Peyer's patch (tissue), 4 donors: ENCODE data around the gene ZFHX2. TPM values are rescaled to one million over a fixed set of nuclear protein-coding genes. Genes with fewer than 3 reads are reported as not detected.
A peak's percentile ranks its signal among the peaks of the same experiment; 100 is the strongest.

Experiments
- DNase-seq, 3 donors: peaks; one replicate each; pipeline ENCODE4 v3.0.0-alpha.2; 2017 to 2019
- H3K27ac ChIP-seq, 4 donors: fragments of 200-600 bp; sonication (generic); one replicate each; pipeline ENCODE4 v1.5.1; 2016 to 2019
- H3K27me3 ChIP-seq, 2 donors: fragments of 200-600 bp; sonication (generic); one replicate each; pipeline ENCODE4 v1.5.1; 2019
- H3K36me3 ChIP-seq, 3 donors: fragments of 200-600 bp; sonication (generic); one replicate each; pipeline ENCODE4 v1.5.1; 2016 to 2019
- H3K4me1 ChIP-seq, 4 donors: fragments of 200-600 bp; sonication (generic); one replicate each; pipeline ENCODE4 v1.5.1; 2016 to 2019
- H3K4me3 ChIP-seq, 4 donors: fragments of 200-600 bp; sonication (generic); 1 replicate in 3 of 4; 2 replicates in 1 of 4; pipeline ENCODE4 v1.5.1; 2016 to 2019; ENCODE audit warnings: mild to moderate bottlenecking in 1 of 4
- H3K9me3 ChIP-seq, 4 donors: fragments of 200-600 bp; sonication (generic); one replicate each; pipeline ENCODE4 v1.5.1; 2016 to 2019; ENCODE audit warnings: mild to moderate bottlenecking in 1 of 4
- CTCF ChIP-seq, 6 experiments: fragments of 450-650 bp in 4 of 6; fragments of 200-600 bp in 2 of 6; sonication (generic) in 1 of 6; IDR thresholded peaks; one replicate each; pipeline ENCODE4 v1.5.1; 2017 to 2019; ENCODE audit warnings: antibody characterized with exemption in 6 of 6, mild to moderate bottlenecking in 3 of 6, moderate library complexity in 1 of 6
- POLR2A ChIP-seq, 2 donors: fragments of 450-650 bp; IDR thresholded peaks; one replicate each; pipeline ENCODE4 v1.5.1; 2017; ENCODE audit warnings: antibody characterized with exemption in 2 of 2, mild to moderate bottlenecking in 2 of 2, moderate library complexity in 2 of 2
- total RNA-seq, 4 donors: library from RNA; depleted of rRNA; stranded (reverse); fragments of >200 nt; gene quantifications; one replicate each; pipeline ENCODE4 v1.1.0, GENCODE V29; 2016

Gene ZFHX2
- total RNA-seq, 4 donors from 2014 or later = 0.53 to 7.4 (median 1.0) TPM

GRCh38 chr14:23483236-23483854 is 68.2 kb downstream of the ZFHX2 start:
- H3K9me3 ChIP-seq = no peaks in the 10 kb centered on the region
- DNase-seq = no peak
- peaks cover 0 to 37% (median 0%) of the 10 kb centered on the region in 3 donors for H3K36me3 ChIP-seq
- no peak overlapping the region for H3K4me3 ChIP-seq
- H3K27me3 ChIP-seq = no peaks in the 10 kb centered on the region
- H3K4me1 ChIP-seq = no peaks in the 10 kb centered on the region
- no peak overlapping the region for H3K27ac ChIP-seq
- TF ChIP-seq CTCF (IDR thresholded peaks at IDR 0.05) (no peak), POLR2A (IDR thresholded peaks at IDR 0.05) (no peak)

GRCh38 chr14:23482823-23483148 is 68.8 kb downstream of the ZFHX2 start:
- Histone ChIP-seq H3K36me3 (peaks cover 0 to 36% (median 0%) of the 10 kb centered on the region in 3 donors), H3K4me1 (no peaks in the 10 kb centered on the region), H3K27ac (no peak overlapping the region), H3K4me3 (no peak overlapping the region), H3K27me3 (no peaks in the 10 kb centered on the region), H3K9me3 (no peaks in the 10 kb centered on the region)
- DNase-seq = no peak
- TF ChIP-seq CTCF (IDR thresholded peaks at IDR 0.05) (no peak), POLR2A (IDR thresholded peaks at IDR 0.05) (no peak)

- peaks cover 0 to 42% (median 0%) of the 10 kb centered on the region in 3 donors for H3K36me3 ChIP-seq
- H3K9me3 ChIP-seq = no peaks in the 10 kb centered on the region
- no peak for TF ChIP-seq CTCF (IDR thresholded peaks at IDR 0.05)
- TF ChIP-seq POLR2A (IDR thresholded peaks at IDR 0.05) = no peak
- DNase-seq = no peak
- no peak overlapping the region for H3K27ac ChIP-seq
- no peaks in the 10 kb centered on the region for H3K4me1 ChIP-seq
- no peak overlapping the region for H3K4me3 ChIP-seq
- H3K27me3 ChIP-seq = no peaks in the 10 kb centered on the region
Measured at GRCh38 chr14:23481979-23482822, 69.4 kb downstream of the ZFHX2 start.

GRCh38 chr14:23481362-23481970 is 70.1 kb downstream of the ZFHX2 start:
- no peak for DNase-seq
- TF ChIP-seq CTCF (IDR thresholded peaks at IDR 0.05) (no peak), POLR2A (IDR thresholded peaks at IDR 0.05) (no peak)
- no peaks in the 10 kb centered on the region for H3K9me3 ChIP-seq
- no peaks in the 10 kb centered on the region for H3K4me1 ChIP-seq
- H3K4me3 ChIP-seq = no peak overlapping the region
- peaks cover 0 to 49% (median 0%) of the 10 kb centered on the region in 3 donors for H3K36me3 ChIP-seq
- H3K27me3 ChIP-seq = no peaks in the 10 kb centered on the region
- H3K27ac ChIP-seq = no peak overlapping the region

GRCh38 chr14:23478109-23478759 is 73.3 kb downstream of the ZFHX2 start:
- TF ChIP-seq POLR2A (IDR thresholded peaks at IDR 0.05) = no peak
- peak; percentile 51 to 92 (median 84) for TF ChIP-seq CTCF (IDR thresholded peaks at IDR 0.05)
- Histone ChIP-seq H3K4me3 (no peak overlapping the region), H3K9me3 (no peaks in the 10 kb centered on the region), H3K36me3 (peaks cover 0 to 60% (median 4%) of the 10 kb centered on the region in 3 donors), H3K4me1 (no peaks in the 10 kb centered on the region), H3K27ac (no peak overlapping the region), H3K27me3 (no peaks in the 10 kb centered on the region)
- DNase-seq = peak; percentile 54 to 80 (median 62)
